HG03108 (cell line): ENCODE measurements around the gene GRIK4.

ENCODE experiments used
- ATAC-seq: cut with Tn5 transposase; IDR thresholded peaks from one replicate; pipeline ENCODE4 v1.9.1; 2021; ENCODE audit warnings: moderate library complexity; ENCODE audit not compliant: unreplicated experiment

The GRIK4 gene

GRCh38 chr11:120696597-120697218 lies 185.2 kb downstream of the GRIK4 start:
- no peak for ATAC-seq

- ATAC-seq, result no peak
These were observed 187.4 kb downstream of the GRIK4 start for GRCh38 chr11:120698918-120699317.

GRCh38 chr11:120702656-120703055 lies 191.1 kb downstream of the GRIK4 start:
- no peak for ATAC-seq

- peak; percentile 78 for ATAC-seq
These were observed 192.0 kb downstream of the GRIK4 start for GRCh38 chr11:120703358-120704152.

GRCh38 chr11:120704256-120704750 lies 192.8 kb downstream of the GRIK4 start:
- no peak for ATAC-seq

- ATAC-seq, result no peak
These were observed 194.7 kb downstream of the GRIK4 start for GRCh38 chr11:120706257-120706656.

GRCh38 chr11:120707098-120707497 lies 195.6 kb downstream of the GRIK4 start:
- no peak for ATAC-seq

GRCh38 chr11:120707663-120708062 lies 196.1 kb downstream of the GRIK4 start:
- no peak for ATAC-seq

- no peak for ATAC-seq
These were observed 197.1 kb downstream of the GRIK4 start for GRCh38 chr11:120708511-120709183.

- peak; percentile 78 for ATAC-seq
These were observed 198.3 kb downstream of the GRIK4 start for GRCh38 chr11:120709808-120710207.

GRCh38 chr11:120710354-120711131 lies 199.0 kb downstream of the GRIK4 start:
- no peak for ATAC-seq

- ATAC-seq, result no peak
These were observed 200.5 kb downstream of the GRIK4 start for GRCh38 chr11:120712014-120712413.

- no peak for ATAC-seq
These were observed 201.3 kb downstream of the GRIK4 start for GRCh38 chr11:120712881-120713280.

- ATAC-seq, result no peak
These were observed 201.7 kb downstream of the GRIK4 start for GRCh38 chr11:120713296-120713695.

GRCh38 chr11:120714438-120714837 lies 202.9 kb downstream of the GRIK4 start:
- no peak for ATAC-seq

GRCh38 chr11:120715239-120715638 lies 203.7 kb downstream of the GRIK4 start:
- no peak for ATAC-seq

GRCh38 chr11:120717042-120717441 lies 205.5 kb downstream of the GRIK4 start:
- no peak for ATAC-seq

- no peak for ATAC-seq
These were observed 206.1 kb downstream of the GRIK4 start for GRCh38 chr11:120717623-120718022.

GRCh38 chr11:120718171-120718570 lies 206.6 kb downstream of the GRIK4 start:
- ATAC-seq, result no peak

GRCh38 chr11:120719348-120719747 lies 207.8 kb downstream of the GRIK4 start:
- no peak for ATAC-seq

GRCh38 chr11:120720760-120721159 lies 209.2 kb downstream of the GRIK4 start:
- no peak for ATAC-seq
